HL-60 (cell line): ENCODE results near the gene ANO6.

Experiments
- DNase-seq, 2 experiments: peaks; one replicate each; pipeline ENCODE4 v3.0.0-alpha.2; 2010 to 2020; ENCODE audit warnings: low read depth in 1 of 2, low spot score in 1 of 2
- H3K27ac ChIP-seq: fragments of 250-450 bp; sonication (Bioruptor Pico); replicated peaks from 2 replicates; pipeline ENCODE4 v1.5.1; 2020; ENCODE audit warnings: mild to moderate bottlenecking, moderate library complexity
- H3K27me3 ChIP-seq: fragments of 250-450 bp; sonication (Bioruptor Pico); 2 replicates; pipeline ENCODE4 v1.5.1; 2021; ENCODE audit warnings: mild to moderate bottlenecking, moderate library complexity; ENCODE audit not compliant: insufficient read depth, poor library complexity, severe bottlenecking
- H3K4me3 ChIP-seq: replicated peaks from 2 replicates; pipeline ENCODE4 v1.5.1; 2011; ENCODE audit warnings: mild to moderate bottlenecking, control low read depth, low read length; ENCODE audit not compliant: insufficient read depth
- CTCF ChIP-seq: IDR thresholded peaks from one replicate; pipeline ENCODE4 v1.5.1; 2011; ENCODE audit warnings: low read length, control low read depth, inconsistent platforms; ENCODE audit not compliant: insufficient read depth
- GABPA ChIP-seq: IDR thresholded peaks from 2 replicates; pipeline ENCODE4 v1.6.1; 2012; ENCODE audit warnings: low read depth
- POLR2AphosphoS5 ChIP-seq: IDR thresholded peaks from 2 replicates; pipeline ENCODE4 v1.6.1; 2012; ENCODE audit warnings: low read depth
- REST ChIP-seq: IDR thresholded peaks from 2 replicates; pipeline ENCODE4 v1.6.1; 2012; ENCODE audit warnings: low read depth; ENCODE audit not compliant: insufficient replicate concordance
- SPI1 ChIP-seq: IDR thresholded peaks from 2 replicates; pipeline ENCODE4 v1.6.1; 2012; ENCODE audit warnings: low read depth, mild to moderate bottlenecking, borderline replicate concordance

Gene ANO6

GRCh38 chr12:45220363-45220931, 4.6 kb downstream of the ANO6 start:
- no peak for DNase-seq
- Histone ChIP-seq H3K4me3 (no peak overlapping the region), H3K27ac (no peak overlapping the region), H3K27me3 (no peaks in the 10 kb centered on the region)
- TF ChIP-seq POLR2AphosphoS5 (no peak), GABPA (no peak), REST (no peak), CTCF (no peak), SPI1 (no peak)

- Histone ChIP-seq H3K27ac (no peak overlapping the region), H3K27me3 (no peaks in the 10 kb centered on the region), H3K4me3 (no peak overlapping the region)
- no peak for TF ChIP-seq SPI1
- DNase-seq: no peak
These were observed 5.1 kb downstream of the ANO6 start for GRCh38 chr12:45220969-45221368.

- Histone ChIP-seq H3K4me3 (no peak overlapping the region), H3K27me3 (no peaks in the 10 kb centered on the region), H3K27ac (no peak overlapping the region)
- TF ChIP-seq POLR2AphosphoS5 (no peak), SPI1 (no peak), CTCF (no peak), GABPA (no peak), REST (no peak)
- DNase-seq: no peak
These were observed 8.0 kb downstream of the ANO6 start for GRCh38 chr12:45223868-45224267.

GRCh38 chr12:45224311-45224710, 8.4 kb downstream of the ANO6 start:
- no peaks in the 10 kb centered on the region for H3K27me3 ChIP-seq
- TF ChIP-seq REST (no peak), CTCF (no peak), POLR2AphosphoS5 (no peak), GABPA (no peak), SPI1 (no peak)
- no peak overlapping the region for H3K4me3 ChIP-seq
- no peak overlapping the region for H3K27ac ChIP-seq
- DNase-seq: no peak
